Endothelial cell of umbilical vein (primary cell): ENCODE data around the gene THAP4. TPM values are rescaled to one million over a fixed set of nuclear protein-coding genes. Genes with fewer than 3 reads are reported as not detected.

ENCODE experiments used
- BruUV-seq: library from RNA; stranded (reverse); fragments of 400-500 nt; replicated peaks from 2 replicates; lab custom pipeline; 2021; lab: Mats Ljungman, UMichigan
- CTCF ChIA-PET: fragments of 300-600, 350-600 bp; sonication (Branson Sonifier 250); formaldehyde crosslinking; loops from one replicate; lab custom pipeline; 2021; ENCODE audit warnings: antibody characterized with exemption, inconsistent platforms; lab: Charles Lee
- POLR2A ChIA-PET: fragments of 300-600, 350-600 bp; sonication (Branson Sonifier 250); formaldehyde crosslinking; loops from one replicate; lab custom pipeline; 2021; ENCODE audit warnings: antibody characterized with exemption, inconsistent platforms; lab: Charles Lee
- DNase-seq: peaks from one replicate; pipeline ENCODE4 v3.0.0-alpha.2; 2011; ENCODE audit warnings: low read depth, low spot score
- FAIRE-seq: peaks from 2 replicates; lab custom pipeline; 2011; peaks lifted over from hg19 to GRCh38; lab: Jason Lieb, UNC
- H2AFZ ChIP-seq: 2 replicates; pipeline ENCODE4 v1.6.0; 2012; ENCODE audit warnings: low read depth, low read length, control low read depth, inconsistent platforms
- H3K27ac ChIP-seq: 2 replicates; pipeline ENCODE4 v1.5.1; 2011; ENCODE audit warnings: low read depth, mild to moderate bottlenecking, control low read depth, low read length, moderate library complexity; ENCODE audit not compliant: insufficient read depth
- H3K27me3 ChIP-seq, 2 experiments: 2 replicates each; pipeline versions ENCODE4 v1.6.0 to v1.6.1; 2011; ENCODE audit warnings: low read length in 2 of 2, mixed read lengths in 1 of 2; ENCODE audit not compliant: control insufficient read depth in 2 of 2, insufficient read depth in 2 of 2
- H3K36me3 ChIP-seq, 2 experiments: 2 replicates in 1 of 2; 3 replicates in 1 of 2; pipeline ENCODE4 v1.5.1; 2011; ENCODE audit warnings: low read length in 2 of 2, mild to moderate bottlenecking in 1 of 2, moderate library complexity in 1 of 2; ENCODE audit not compliant: control insufficient read depth in 2 of 2, insufficient read depth in 2 of 2; ENCODE audit errors: extremely low read depth in 1 of 2
- H3K4me1 ChIP-seq: 3 replicates; pipeline ENCODE4 v1.5.1; 2011; ENCODE audit warnings: mild to moderate bottlenecking, low read length; ENCODE audit not compliant: control insufficient read depth, insufficient read depth; ENCODE audit errors: extremely low read depth
- H3K4me2 ChIP-seq: 2 replicates; pipeline ENCODE4 v1.6.1; 2011; ENCODE audit warnings: low read length, control low read depth, mixed read lengths; ENCODE audit not compliant: insufficient read depth
- H3K4me3 ChIP-seq, 3 experiments: fragments of 200-600 bp in 1 of 3; sonication (generic), shearing (Covaris generic) in 1 of 3; replicated peaks in 1 of 3; 2 replicates each; pipeline ENCODE4 v1.5.1; 2011 to 2016; ENCODE audit warnings: control low read depth in 3 of 3, low read length in 3 of 3, mild to moderate bottlenecking in 2 of 3, inconsistent platforms in 1 of 3, low read depth in 1 of 3, moderate library complexity in 1 of 3; ENCODE audit not compliant: insufficient read depth in 1 of 3
- H3K79me2 ChIP-seq: 2 replicates; pipeline ENCODE4 v1.6.0; 2012; ENCODE audit warnings: low read length, inconsistent platforms; ENCODE audit not compliant: control insufficient read depth, insufficient read depth
- H3K9ac ChIP-seq: replicated peaks from 2 replicates; pipeline ENCODE3; 2011; ENCODE audit warnings: low read length, control low read depth; ENCODE audit not compliant: insufficient read depth; ENCODE audit errors: extremely low read depth
- H3K9me1 ChIP-seq: replicated peaks from 3 replicates; pipeline ENCODE4 v1.6.0; 2011; ENCODE audit warnings: mild to moderate bottlenecking, low read length; ENCODE audit not compliant: control insufficient read depth, insufficient read depth; ENCODE audit errors: extremely low read depth
- H3K9me3 ChIP-seq: replicated peaks from 2 replicates; pipeline ENCODE4 v1.5.1; 2012; ENCODE audit warnings: low read length, inconsistent platforms; ENCODE audit not compliant: control insufficient read depth, insufficient read depth
- H4K20me1 ChIP-seq: replicated peaks from 2 replicates; pipeline ENCODE3; 2011; ENCODE audit warnings: mild to moderate bottlenecking, low read length; ENCODE audit not compliant: control insufficient read depth, insufficient read depth; ENCODE audit errors: extremely low read depth
- EZH2 ChIP-seq: IDR thresholded peaks from 2 replicates; pipeline ENCODE4 v1.6.1; 2012; ENCODE audit warnings: borderline replicate concordance, low read depth, mild to moderate bottlenecking, moderate library complexity, low read length, inconsistent platforms; ENCODE audit not compliant: severe bottlenecking
- FOS ChIP-seq: IDR thresholded peaks from 2 replicates; pipeline ENCODE4 v1.6.1; 2011; ENCODE audit warnings: mild to moderate bottlenecking, low read length, moderate library complexity, borderline replicate concordance; ENCODE audit not compliant: insufficient read depth
- GATA2 ChIP-seq: IDR thresholded peaks from 2 replicates; pipeline ENCODE4 v1.7.0; 2011; ENCODE audit warnings: low read depth, mild to moderate bottlenecking, moderate library complexity, mixed read lengths, low read length; ENCODE audit not compliant: insufficient read length, insufficient read depth
- JUN ChIP-seq: IDR thresholded peaks from 2 replicates; pipeline ENCODE4 v1.6.1; 2011; ENCODE audit warnings: borderline replicate concordance, low read depth; ENCODE audit not compliant: insufficient read length, insufficient read depth
- MYC ChIP-seq: IDR thresholded peaks from one replicate; pipeline ENCODE4 v1.6.1; 2011; ENCODE audit warnings: mild to moderate bottlenecking, low read depth, low read length
- POLR2A ChIP-seq: IDR thresholded peaks from 2 replicates; pipeline ENCODE4 v1.6.1; 2012; ENCODE audit warnings: low read depth, mild to moderate bottlenecking, control low read depth, low read length
- POLR2AphosphoS5 ChIP-seq: IDR thresholded peaks from 2 replicates; pipeline ENCODE4 v1.6.1; 2012; ENCODE audit warnings: low read depth, mild to moderate bottlenecking, control low read depth, low read length, moderate library complexity; ENCODE audit not compliant: insufficient read depth
- dilution Hi-C: fragments of 300-500 bp; cut with MboI; formaldehyde crosslinking; loops from one replicate; pipeline ENCODE4 v1.15.0; 2019; ENCODE audit warnings: low sequenced_read_pairs; ENCODE audit not compliant: extremely low pct_ligation_motif_present
- intact Hi-C: fragments of 100-400 bp; cut with micrococcal nuclease; formaldehyde crosslinking; loops from one replicate; pipeline ENCODE4 v1.10.0; 2022
- polyA plus RNA-seq, 4 experiments: library from polyadenylated mRNA; depleted of rRNA in 3 of 4; stranded (reverse) in 3 of 4; unstranded in 1 of 4; fragments of >200 nt; gene quantifications; 2 replicates each; pipeline versions ENCODE4 v1.2.1 to v1.2.3, GENCODE V29; 2011 to 2012; ENCODE audit warnings: missing spikeins in 1 of 4
- total RNA-seq: library from RNA; stranded (reverse); gene quantifications from 2 replicates; pipeline ENCODE4 v1.2.3, GENCODE V29; 2021
- TF ChIP-seq, protein P1 (sequence below), 2 donors: IDR thresholded peaks; 1 replicate in 1 of 2; 2 replicates in 1 of 2; pipeline ENCODE4 v1.5.1; 2011; ENCODE audit warnings: low read length in 2 of 2, mild to moderate bottlenecking in 2 of 2, moderate library complexity in 2 of 2, control low read depth in 1 of 2, inconsistent platforms in 1 of 2, low read depth in 1 of 2; ENCODE audit not compliant: insufficient read depth in 1 of 2; ENCODE audit errors: extremely low read depth in 1 of 2
- TF ChIP-seq, protein P2 (sequence below): IDR thresholded peaks from 2 replicates; pipeline ENCODE4 v1.6.1; 2011; ENCODE audit not compliant: insufficient read depth, insufficient read length

Gene THAP4
- total and polyA plus RNA-seq, 2 donors (not counting 3 experiments of a cell fraction or from before 2014, with no cell fraction given), result 45.4 to 47.4 TPM

DNA sequence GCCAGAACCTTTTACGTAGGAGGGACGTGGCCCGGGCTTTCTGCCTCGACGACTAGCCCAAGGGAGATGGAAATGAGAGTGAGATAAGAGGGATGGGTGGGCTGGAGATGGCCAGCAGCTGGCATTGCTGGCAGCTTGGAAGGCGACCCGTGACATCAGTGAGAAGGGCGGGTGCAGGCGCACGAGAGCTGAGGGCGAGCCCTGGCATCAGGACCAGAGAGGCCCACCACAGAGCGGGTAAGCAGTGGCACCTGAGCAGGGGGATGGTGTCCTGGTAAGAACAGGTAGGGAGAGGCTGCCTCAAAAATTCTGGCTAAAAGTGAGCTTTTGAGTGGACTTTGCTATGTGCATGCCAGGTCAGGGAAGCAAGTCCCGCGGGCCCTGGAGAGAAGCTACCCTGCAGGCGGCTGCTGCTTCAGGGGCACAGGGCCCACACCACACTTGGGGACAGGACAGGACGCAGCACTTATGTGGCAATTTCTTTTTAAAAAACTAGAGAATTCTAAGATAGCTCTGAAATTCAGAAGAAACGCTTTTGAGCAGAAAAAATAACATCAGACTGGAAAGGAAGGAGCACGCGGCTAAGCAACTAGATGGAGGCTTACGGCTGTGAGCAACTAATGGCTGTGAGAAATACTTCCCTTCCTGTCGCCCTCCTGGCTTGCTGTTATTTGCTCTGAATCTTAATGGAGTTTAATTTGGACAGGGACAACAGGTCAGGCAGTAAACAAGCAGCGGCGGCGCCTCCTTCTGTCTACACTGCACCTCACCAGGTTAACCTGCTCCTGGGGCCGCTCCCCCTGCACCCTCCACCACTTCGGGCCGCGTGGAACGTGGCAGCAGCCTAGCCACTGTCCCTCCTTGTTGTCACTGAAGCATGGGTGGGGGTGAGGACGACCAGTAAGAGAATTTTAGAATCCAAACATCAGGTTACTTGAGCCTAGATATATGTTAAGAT is 20.5 kb downstream of the THAP4 start:
- H3K9me1 ChIP-seq, result no peaks in the 10 kb centered on the region
- H4K20me1 ChIP-seq, result peaks cover 2% of the 10 kb centered on the region
- CTCF ChIA-PET, result no interaction called here
- no peak overlapping the region for H3K4me3 ChIP-seq
- H3K4me2 ChIP-seq, result no peak overlapping the region
- intact Hi-C loops (no loop called here), dilution Hi-C loops (no loop called here)
- no peak overlapping the region for H3K27ac ChIP-seq
- BruUV-seq, result no TSS peak
- peaks cover 44% of the 10 kb centered on the region for H3K79me2 ChIP-seq
- POLR2A ChIA-PET, result no interaction called here
- no peaks in the 10 kb centered on the region for H3K36me3 ChIP-seq
- H2AFZ ChIP-seq, result no peak overlapping the region
- H3K9ac ChIP-seq, result no peak overlapping the region
- H3K9me3 ChIP-seq, result no peaks in the 10 kb centered on the region
- FAIRE-seq (no peak), DNase-seq (no peak)
- H3K27me3 ChIP-seq, result no peaks in the 10 kb centered on the region
- H3K4me1 ChIP-seq, result peaks cover 13% of the 10 kb centered on the region
- no peak for TF ChIP-seq FOS
- TF ChIP-seq, protein P1, sequence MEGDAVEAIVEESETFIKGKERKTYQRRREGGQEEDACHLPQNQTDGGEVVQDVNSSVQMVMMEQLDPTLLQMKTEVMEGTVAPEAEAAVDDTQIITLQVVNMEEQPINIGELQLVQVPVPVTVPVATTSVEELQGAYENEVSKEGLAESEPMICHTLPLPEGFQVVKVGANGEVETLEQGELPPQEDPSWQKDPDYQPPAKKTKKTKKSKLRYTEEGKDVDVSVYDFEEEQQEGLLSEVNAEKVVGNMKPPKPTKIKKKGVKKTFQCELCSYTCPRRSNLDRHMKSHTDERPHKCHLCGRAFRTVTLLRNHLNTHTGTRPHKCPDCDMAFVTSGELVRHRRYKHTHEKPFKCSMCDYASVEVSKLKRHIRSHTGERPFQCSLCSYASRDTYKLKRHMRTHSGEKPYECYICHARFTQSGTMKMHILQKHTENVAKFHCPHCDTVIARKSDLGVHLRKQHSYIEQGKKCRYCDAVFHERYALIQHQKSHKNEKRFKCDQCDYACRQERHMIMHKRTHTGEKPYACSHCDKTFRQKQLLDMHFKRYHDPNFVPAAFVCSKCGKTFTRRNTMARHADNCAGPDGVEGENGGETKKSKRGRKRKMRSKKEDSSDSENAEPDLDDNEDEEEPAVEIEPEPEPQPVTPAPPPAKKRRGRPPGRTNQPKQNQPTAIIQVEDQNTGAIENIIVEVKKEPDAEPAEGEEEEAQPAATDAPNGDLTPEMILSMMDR (IDR thresholded peaks at IDR 0.05; ENCODE audit: extremely low read depth in 1 of 2, insufficient read depth in 1 of 2, low read depth in 1 of 2, low read length in 2 of 2), result no peak
- TF ChIP-seq, protein P2, sequence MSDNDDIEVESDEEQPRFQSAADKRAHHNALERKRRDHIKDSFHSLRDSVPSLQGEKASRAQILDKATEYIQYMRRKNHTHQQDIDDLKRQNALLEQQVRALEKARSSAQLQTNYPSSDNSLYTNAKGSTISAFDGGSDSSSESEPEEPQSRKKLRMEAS, result no peak
- no peak for TF ChIP-seq POLR2A
- TF ChIP-seq JUN, result no peak
- no peak for TF ChIP-seq MYC
- no peak for TF ChIP-seq POLR2AphosphoS5
- no peak for TF ChIP-seq EZH2
- TF ChIP-seq GATA2, result no peak
